Measurements from ENCODE around the gene OR2V2. TPM values are rescaled to one million over a fixed set of nuclear protein-coding genes. Genes with fewer than 3 reads are reported as not detected.

The OR2V2 gene
- total and polyA plus RNA-seq, 2 donors (not counting 1 experiment from before 2014, with no cell fraction given), result not detected

DNA sequence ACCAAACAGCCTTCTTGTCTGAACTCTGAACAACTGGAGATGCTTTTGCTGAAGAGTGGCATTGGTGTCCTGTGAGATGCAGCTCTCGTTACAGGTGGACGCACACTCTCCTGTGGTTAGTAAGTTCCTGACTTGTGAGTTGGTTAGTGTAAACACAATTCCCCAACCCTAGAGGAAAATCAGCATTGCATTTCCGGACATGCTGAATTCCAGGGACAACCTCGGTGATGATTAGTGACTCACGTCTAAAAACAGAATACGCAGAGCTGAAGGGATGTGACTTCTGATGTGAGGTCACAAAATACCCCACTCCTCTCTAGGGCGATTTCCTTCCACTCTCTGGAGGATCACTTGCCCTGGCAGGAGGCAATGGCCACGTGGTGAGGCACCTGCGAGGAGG lies 5.0 kb downstream of the OR2V2 start:
- WGBS (ENCODE audit: insufficient coverage), result 76% methylated on average over 8 of the region's 9 CpGs
- Histone ChIP-seq H3K9ac (ENCODE audit: low read length) (no peak overlapping the region), H3K9me3 (ENCODE audit: control extremely low read depth in 1 of 3, control insufficient read depth in 2 of 3, insufficient read depth in 1 of 3, low read length in 2 of 3) (peaks cover 0 to 4% (median 0%) of the 10 kb centered on the region in 3 donors), H3K4me3 (ENCODE audit: control extremely low read depth in 1 of 5, extremely low read depth in 1 of 5, insufficient read depth in 1 of 5, low read depth in 2 of 5, low read length in 4 of 5) (no peak overlapping the region), H3K27me3 (replicated peaks in 1 of 4; ENCODE audit: control extremely low read depth in 1 of 4, control insufficient read depth in 3 of 4, insufficient read depth in 4 of 4, low read length in 3 of 4) (peaks cover 0 to 12% (median 1%) of the 10 kb centered on the region in 4 experiments), H2AFZ (ENCODE audit: insufficient read depth, low read depth, low read length, poor library complexity, severe bottlenecking) (no peak overlapping the region), H3K36me3 (replicated peaks in 1 of 2; ENCODE audit: control extremely low read depth in 1 of 2, control insufficient read depth in 1 of 2, extremely low read depth in 1 of 2, insufficient read depth in 2 of 2, low read length in 1 of 2) (no peaks in the 10 kb centered on the region), H3K4me1 (ENCODE audit: control insufficient read depth in 2 of 2, insufficient read depth in 2 of 2, low read length in 2 of 2) (no peaks in the 10 kb centered on the region), H4K20me1 (ENCODE audit: control insufficient read depth, insufficient read depth, low read length, poor library complexity, severe bottlenecking) (no peaks in the 10 kb centered on the region), H3K79me2 (ENCODE audit: control insufficient read depth, insufficient read depth, low read length) (no peaks in the 10 kb centered on the region), H3K27ac (ENCODE audit: low read length in 2 of 2) (no peak overlapping the region), H3K4me2 (replicated peaks; ENCODE audit: low read depth, low read length, poor library complexity, severe bottlenecking) (no peak overlapping the region)
- ChIA-PET CTCF (interaction anchor here (0.9 to 1.0 kb wide), 2 partner anchors 368 to 377 kb away, joined by 3 read pairs; no protein-coding TSS in a partner anchor), POLR2A (no interaction called here)
- Mint-ChIP-seq H3K27me3 (peaks cover 34% of the 10 kb centered on the region), H3K4me3 (no peak overlapping the region), H3K27ac (no peak overlapping the region), H3K4me1 (no peaks in the 10 kb centered on the region), H3K9me3 (ENCODE audit: insufficient read depth) (no peaks in the 10 kb centered on the region)
- TF ChIP-seq EZH2 (IDR thresholded peaks at IDR 0.05; ENCODE audit: borderline replicate concordance, insufficient read depth, low read depth, low read length, poor library complexity, severe bottlenecking), result no peak
- TF ChIP-seq, protein P1, sequence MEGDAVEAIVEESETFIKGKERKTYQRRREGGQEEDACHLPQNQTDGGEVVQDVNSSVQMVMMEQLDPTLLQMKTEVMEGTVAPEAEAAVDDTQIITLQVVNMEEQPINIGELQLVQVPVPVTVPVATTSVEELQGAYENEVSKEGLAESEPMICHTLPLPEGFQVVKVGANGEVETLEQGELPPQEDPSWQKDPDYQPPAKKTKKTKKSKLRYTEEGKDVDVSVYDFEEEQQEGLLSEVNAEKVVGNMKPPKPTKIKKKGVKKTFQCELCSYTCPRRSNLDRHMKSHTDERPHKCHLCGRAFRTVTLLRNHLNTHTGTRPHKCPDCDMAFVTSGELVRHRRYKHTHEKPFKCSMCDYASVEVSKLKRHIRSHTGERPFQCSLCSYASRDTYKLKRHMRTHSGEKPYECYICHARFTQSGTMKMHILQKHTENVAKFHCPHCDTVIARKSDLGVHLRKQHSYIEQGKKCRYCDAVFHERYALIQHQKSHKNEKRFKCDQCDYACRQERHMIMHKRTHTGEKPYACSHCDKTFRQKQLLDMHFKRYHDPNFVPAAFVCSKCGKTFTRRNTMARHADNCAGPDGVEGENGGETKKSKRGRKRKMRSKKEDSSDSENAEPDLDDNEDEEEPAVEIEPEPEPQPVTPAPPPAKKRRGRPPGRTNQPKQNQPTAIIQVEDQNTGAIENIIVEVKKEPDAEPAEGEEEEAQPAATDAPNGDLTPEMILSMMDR (IDR thresholded peaks at IDR 0.05), result no peak
- ATAC-seq (ENCODE audit: low read depth) (no peak), DNase-seq (no peak)
- intact Hi-C loops (cut with micrococcal nuclease), result loop anchor here (10.0 kb wide), 1 partner anchor 48 kb away; no protein-coding TSS in a partner anchor

DNA sequence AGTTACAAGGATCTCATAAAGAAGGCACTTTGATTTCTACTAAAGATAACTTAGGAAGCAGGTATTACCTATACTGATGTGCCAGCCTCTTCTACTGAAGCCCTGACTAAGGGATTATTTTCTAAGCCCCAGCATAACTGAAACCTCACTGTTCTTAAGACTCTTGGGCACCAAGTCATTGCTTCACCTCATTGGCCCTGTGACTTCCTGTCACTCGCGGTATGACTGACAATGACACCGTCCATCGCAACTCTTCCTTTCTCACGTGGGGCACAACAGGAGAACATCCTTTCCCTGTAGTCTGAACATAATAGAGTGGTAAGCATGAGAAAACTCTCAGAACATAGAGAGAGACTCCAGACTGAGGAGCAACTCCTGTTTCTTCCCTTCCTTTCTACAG lies 6.4 kb downstream of the OR2V2 start:
- peaks cover 0 to 4% (median 0%) of the 10 kb centered on the region in 3 donors for H3K9me3 ChIP-seq (ENCODE audit: control extremely low read depth in 1 of 3, control insufficient read depth in 2 of 3, insufficient read depth in 1 of 3, low read length in 2 of 3)
- peaks cover 0 to 7% (median 1%) of the 10 kb centered on the region in 4 experiments for H3K27me3 ChIP-seq (replicated peaks in 1 of 4; ENCODE audit: control extremely low read depth in 1 of 4, control insufficient read depth in 3 of 4, insufficient read depth in 4 of 4, low read length in 3 of 4)
- no peaks in the 10 kb centered on the region for H3K79me2 ChIP-seq (ENCODE audit: control insufficient read depth, insufficient read depth, low read length)
- DNase-seq, result no peak
- ChIA-PET POLR2A (no interaction called here), CTCF (no interaction called here)
- peaks cover 30% of the 10 kb centered on the region for H3K27me3 Mint-ChIP-seq
- H4K20me1 ChIP-seq (ENCODE audit: control insufficient read depth, insufficient read depth, low read length, poor library complexity, severe bottlenecking), result no peaks in the 10 kb centered on the region
- no peak overlapping the region for H3K4me3 Mint-ChIP-seq
- no peaks in the 10 kb centered on the region for H3K9me3 Mint-ChIP-seq (ENCODE audit: insufficient read depth)
- no peak overlapping the region for H3K27ac Mint-ChIP-seq
- intact Hi-C loops (cut with micrococcal nuclease), result loop anchor here (10.0 kb wide), 1 partner anchor 49 kb away; no protein-coding TSS in a partner anchor
- no peaks in the 10 kb centered on the region for H3K4me1 Mint-ChIP-seq
- no peak overlapping the region for H3K9ac ChIP-seq (ENCODE audit: low read length)
- no peak overlapping the region for H3K4me2 ChIP-seq (replicated peaks; ENCODE audit: low read depth, low read length, poor library complexity, severe bottlenecking)
- H3K27ac ChIP-seq (ENCODE audit: low read length in 2 of 2), result no peak overlapping the region
- TF ChIP-seq, protein P1 (IDR thresholded peaks at IDR 0.05), result no peak
- TF ChIP-seq EZH2 (IDR thresholded peaks at IDR 0.05; ENCODE audit: borderline replicate concordance, insufficient read depth, low read depth, low read length, poor library complexity, severe bottlenecking), result no peak
- no peak overlapping the region for H3K4me3 ChIP-seq (ENCODE audit: control extremely low read depth in 1 of 5, extremely low read depth in 1 of 5, insufficient read depth in 1 of 5, low read depth in 2 of 5, low read length in 4 of 5)
- no peak for ATAC-seq (ENCODE audit: low read depth)
- 80% methylated on average over 3 of the region's 5 CpGs for WGBS (ENCODE audit: insufficient coverage)
- H3K4me1 ChIP-seq (ENCODE audit: control insufficient read depth in 2 of 2, insufficient read depth in 2 of 2, low read length in 2 of 2), result no peaks in the 10 kb centered on the region
- no peaks in the 10 kb centered on the region for H3K36me3 ChIP-seq (replicated peaks in 1 of 2; ENCODE audit: control extremely low read depth in 1 of 2, control insufficient read depth in 1 of 2, extremely low read depth in 1 of 2, insufficient read depth in 2 of 2, low read length in 1 of 2)
- no peak overlapping the region for H2AFZ ChIP-seq (ENCODE audit: insufficient read depth, low read depth, low read length, poor library complexity, severe bottlenecking)

Data from B cell (primary cell).